GM10847 (cell line): ENCODE results near the gene PPAN.

ENCODE experiments used
- POLR2A ChIP-seq: IDR thresholded peaks from 2 replicates; pipeline ENCODE4 v1.6.1; 2011; ENCODE audit not compliant: insufficient read length; ENCODE audit errors: extremely low read depth

Gene PPAN, protein sequence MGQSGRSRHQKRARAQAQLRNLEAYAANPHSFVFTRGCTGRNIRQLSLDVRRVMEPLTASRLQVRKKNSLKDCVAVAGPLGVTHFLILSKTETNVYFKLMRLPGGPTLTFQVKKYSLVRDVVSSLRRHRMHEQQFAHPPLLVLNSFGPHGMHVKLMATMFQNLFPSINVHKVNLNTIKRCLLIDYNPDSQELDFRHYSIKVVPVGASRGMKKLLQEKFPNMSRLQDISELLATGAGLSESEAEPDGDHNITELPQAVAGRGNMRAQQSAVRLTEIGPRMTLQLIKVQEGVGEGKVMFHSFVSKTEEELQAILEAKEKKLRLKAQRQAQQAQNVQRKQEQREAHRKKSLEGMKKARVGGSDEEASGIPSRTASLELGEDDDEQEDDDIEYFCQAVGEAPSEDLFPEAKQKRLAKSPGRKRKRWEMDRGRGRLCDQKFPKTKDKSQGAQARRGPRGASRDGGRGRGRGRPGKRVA

DNA sequence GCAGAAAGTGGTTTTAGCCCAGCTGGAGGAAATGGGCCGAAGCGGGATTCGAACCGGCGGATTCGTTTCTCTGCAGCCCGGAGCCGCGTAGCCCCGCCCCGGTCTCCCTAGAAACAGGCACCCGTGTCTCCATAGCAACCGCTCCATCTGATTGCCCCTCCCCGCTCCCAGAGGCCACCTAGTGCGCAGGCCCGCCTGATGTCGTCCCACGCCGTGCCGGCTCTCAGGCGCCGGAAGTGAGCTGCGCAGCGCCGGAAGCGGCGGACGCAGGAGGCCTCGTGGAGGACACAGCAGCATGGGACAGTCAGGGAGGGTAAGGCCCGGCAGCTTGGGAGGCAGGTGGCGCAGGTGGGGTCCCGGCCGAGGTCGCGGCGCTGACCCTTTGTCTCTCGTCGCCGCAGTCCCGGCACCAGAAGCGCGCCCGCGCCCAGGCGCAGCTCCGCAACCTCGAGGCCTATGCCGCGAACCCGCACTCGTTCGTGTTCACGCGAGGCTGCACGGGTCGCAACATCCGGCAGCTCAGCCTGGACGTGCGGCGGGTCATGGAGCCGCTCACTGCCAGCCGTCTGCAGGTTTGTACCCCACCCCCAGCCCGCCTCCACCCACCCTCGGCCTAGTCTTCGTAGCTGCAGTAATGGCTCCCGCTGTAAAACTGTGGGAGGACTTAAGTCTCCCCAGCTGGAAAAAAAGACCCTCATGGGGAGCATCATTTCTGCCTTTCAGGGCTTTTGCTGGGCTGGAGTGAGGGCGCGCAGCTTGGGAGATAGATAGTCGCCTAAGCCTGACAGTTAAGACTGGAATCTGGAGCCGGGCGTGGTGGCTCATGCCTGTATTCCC is at the start of gene PPAN:
Gene PPAN, plus strand, starts transcription at position 263 of the 837 bp plus-strand sequence. Its CDS starts 33 bp downstream, at position 296.
- TF ChIP-seq POLR2A: peak; percentile 71

DNA sequence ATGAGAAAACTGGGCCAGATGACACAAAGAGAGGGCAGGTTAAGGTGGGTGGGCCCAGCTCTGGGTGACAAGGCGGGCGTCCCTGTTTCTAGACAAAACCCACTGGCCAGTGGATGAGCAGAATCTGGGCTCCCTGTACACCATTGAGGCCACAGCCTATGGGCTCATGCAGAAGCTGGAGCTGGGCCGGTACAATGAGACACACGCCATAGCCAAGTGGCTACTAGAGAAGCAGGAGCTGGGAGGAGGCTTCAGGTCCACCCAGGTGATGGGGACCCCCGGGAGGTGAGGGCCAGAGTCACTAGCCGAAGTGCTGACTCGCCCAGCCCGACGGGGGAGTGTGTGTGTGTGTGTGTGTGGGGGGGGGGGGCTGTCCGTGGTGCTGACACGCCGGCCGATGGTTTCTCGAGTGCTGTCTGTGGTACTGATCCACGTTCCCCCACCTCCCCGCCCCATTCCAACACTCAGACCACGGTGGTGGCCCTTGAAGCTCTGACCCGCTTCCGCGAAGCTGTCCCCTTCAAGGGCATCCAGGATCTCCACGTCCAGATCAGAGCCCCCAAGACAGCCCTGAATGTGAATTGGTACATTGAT is 44.3 kb upstream of the PPAN start:
- no peak for TF ChIP-seq POLR2A

DNA sequence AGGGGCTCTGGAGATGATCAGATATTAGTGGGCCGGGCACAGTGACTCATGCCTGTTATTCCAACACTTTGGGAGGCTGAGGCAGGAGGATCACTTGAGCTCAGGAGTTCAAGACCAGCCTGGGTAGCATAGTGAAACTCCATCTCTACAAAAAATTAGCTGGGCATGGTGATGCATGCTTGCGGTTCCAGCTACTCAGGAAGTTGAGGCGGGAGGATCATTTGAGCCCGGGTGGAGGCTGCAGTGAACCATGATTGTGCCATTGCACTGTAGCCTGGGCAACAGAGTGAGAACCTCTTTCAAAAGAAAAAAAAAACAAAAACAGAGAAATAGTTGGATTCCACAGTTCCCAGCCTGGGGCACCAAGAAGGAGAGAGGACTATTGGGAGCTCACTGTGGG is 38.0 kb upstream of the PPAN start:
- TF ChIP-seq POLR2A: no peak

DNA sequence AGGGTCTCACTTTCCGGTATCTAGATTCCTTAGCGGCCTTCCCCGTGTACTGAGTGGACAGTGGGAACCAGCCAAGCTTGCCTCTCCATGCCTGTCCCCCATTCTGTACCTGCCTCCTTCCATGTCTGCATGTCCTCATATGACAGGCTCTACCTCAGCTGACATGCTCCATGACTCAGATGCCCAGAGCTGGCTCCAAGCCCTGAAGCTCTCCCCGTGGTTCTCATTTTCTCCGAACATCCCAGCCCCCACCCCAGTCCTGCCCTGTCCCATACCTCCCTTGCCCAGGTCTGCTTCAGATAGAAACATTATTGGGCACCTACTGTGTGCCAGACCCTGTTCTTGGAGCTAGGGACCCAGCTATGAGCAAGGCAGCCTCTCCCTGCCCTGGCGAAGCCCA is 37.1 kb upstream of the PPAN start:
- TF ChIP-seq POLR2A: no peak

DNA sequence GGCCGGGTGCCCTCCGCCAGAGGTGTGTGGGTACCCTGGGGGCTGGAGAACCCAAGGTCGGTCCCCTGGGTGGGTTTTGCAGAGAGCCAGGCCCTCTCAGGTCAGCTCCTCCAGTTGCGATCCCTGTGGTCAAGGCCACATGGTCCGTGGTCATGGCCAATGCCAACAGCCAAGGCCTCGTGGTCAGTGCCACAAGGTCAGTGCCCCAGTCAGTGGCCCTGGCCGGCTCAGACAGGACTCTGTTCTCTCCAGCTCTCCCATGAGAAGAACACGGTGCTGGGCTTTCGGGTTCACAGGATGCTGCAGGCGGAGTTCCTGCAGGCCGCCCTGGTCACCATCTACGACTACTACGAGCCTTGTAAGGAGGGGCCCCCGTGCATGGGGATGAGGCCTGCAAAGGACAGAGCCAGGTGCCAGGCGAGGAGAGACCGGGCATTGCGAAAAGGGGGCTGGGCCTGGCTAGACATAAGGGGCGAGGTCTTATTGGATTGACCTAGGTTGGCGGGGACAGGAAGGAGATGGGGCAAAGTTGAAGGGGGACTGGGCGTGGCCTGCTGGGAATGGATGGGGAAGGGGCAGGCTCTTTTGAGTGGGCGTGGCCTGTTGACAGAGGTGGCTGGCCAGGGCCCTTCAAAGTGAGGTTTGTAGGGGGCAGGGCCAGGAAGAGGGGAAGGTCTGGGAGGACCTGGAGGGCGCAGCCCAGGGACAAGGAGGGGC is 35.3 kb upstream of the PPAN start:
- no peak for TF ChIP-seq POLR2A

DNA sequence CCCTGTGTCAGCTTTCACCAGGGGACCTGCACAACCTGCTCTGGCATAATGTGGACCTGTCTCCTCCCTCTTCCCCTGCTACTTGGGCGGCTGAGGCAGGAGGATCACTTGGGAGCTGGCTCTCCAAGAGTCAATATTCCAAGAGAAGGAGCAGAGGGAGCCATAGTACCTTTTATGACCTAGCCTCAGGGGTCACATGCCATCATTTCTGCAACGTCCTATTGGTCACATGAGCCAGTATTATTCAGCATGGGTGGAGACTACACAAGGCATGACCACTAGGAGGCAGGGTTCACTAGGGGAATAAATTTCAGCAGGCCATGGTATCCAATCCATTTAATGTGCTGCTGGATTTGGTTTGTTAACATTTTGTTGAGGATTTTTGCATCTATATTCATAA is 32.0 kb upstream of the PPAN start:
- TF ChIP-seq POLR2A: no peak

DNA sequence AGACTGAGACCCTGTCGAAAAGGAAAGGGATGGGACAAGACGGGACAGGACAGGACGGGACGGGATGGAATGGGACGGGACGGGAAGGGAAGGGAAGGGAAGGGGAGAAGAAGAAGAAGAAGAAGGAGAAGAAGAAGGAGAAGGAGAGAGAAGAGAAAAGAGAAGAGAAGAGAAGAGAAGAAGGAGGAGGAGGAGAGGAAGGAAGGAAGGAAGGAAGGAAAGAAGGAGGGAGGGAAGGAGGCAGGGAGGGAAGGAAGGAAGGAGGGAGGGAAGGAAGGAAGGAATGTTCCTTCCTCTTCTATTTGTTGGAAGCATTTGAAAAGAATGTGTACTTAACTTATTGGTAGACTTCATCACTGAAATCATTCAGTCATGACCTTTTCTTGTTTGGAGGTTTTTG is 29.6 kb upstream of the PPAN start:
- no peak for TF ChIP-seq POLR2A

DNA sequence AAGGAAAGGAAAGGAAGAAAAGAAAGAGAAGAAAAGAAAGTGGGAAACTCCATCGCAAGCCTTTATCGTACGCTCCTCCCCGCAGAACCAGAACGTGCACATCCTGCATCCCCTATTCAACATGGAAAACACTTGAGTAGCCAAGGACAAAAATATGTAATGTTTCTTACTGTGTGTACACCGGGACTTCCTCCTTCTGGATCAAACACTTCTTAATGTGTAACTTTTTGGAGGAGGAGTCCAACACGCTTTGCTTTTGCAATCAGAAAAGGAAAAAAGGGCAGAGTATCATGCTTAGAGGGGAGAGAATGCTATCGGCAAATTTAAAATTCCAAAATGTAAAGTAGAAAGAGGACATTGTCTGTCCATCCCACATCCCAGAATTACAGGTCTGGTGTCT is 27.8 kb upstream of the PPAN start:
- no peak for TF ChIP-seq POLR2A

DNA sequence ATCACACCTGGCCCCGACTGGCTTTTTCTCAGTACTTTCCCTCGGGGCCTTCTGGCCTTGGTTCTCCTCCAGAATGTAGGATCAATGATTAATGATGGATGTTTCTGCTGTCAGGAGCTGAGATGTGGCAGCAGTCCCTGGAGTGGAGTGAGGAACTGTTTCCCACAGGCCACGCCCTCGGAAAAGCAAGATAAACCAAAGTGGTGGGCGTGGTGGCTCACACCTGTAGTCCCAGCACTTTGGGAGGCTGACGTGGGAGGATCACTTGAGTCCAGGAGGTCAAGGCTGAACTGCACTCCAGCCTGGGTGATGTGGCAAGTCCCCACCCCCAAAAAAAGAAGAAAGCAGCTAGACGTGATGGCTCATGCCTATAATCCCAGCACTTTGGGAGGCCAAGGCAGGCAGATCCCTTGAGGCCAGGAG is 27.1 kb upstream of the PPAN start:
- TF ChIP-seq POLR2A: no peak

DNA sequence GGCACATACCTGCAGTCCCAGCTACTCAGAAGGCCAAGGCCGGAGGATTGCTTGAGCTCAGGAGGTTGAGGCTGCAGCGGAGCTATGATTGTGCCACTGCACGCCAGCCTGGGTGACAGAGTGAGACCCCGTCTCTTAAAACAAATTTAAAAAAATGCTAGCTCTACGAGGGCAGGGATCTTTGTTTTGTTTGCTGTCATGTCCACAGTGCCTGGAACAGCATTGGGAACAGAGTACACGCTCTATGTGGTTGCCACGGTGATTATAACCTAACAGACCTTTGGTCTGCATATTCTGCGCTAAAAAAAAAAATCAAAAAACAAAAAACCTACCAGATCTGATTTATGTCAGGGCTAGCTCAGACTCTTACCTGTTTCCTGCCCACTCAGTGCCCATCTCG is 22.3 kb upstream of the PPAN start:
- no peak for TF ChIP-seq POLR2A

DNA sequence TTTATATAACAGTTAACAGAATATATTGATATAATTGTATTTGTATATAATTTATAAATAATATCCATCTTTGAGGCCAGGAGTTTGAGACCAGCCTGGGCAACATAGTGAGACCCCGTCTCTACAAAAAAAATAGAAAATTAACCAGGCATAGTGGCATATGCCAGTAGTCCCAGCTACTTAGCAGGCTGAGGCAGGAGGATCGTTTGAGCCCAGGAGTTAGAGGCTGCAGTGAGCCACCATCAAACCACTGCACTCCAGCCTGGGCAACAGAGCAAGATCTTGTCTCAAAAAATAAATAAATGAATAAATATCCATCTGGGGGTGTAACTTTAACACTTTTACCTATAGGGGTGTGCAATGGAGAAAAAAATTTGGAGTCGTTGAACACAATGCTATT is 21.4 kb upstream of the PPAN start:
- no peak for TF ChIP-seq POLR2A

DNA sequence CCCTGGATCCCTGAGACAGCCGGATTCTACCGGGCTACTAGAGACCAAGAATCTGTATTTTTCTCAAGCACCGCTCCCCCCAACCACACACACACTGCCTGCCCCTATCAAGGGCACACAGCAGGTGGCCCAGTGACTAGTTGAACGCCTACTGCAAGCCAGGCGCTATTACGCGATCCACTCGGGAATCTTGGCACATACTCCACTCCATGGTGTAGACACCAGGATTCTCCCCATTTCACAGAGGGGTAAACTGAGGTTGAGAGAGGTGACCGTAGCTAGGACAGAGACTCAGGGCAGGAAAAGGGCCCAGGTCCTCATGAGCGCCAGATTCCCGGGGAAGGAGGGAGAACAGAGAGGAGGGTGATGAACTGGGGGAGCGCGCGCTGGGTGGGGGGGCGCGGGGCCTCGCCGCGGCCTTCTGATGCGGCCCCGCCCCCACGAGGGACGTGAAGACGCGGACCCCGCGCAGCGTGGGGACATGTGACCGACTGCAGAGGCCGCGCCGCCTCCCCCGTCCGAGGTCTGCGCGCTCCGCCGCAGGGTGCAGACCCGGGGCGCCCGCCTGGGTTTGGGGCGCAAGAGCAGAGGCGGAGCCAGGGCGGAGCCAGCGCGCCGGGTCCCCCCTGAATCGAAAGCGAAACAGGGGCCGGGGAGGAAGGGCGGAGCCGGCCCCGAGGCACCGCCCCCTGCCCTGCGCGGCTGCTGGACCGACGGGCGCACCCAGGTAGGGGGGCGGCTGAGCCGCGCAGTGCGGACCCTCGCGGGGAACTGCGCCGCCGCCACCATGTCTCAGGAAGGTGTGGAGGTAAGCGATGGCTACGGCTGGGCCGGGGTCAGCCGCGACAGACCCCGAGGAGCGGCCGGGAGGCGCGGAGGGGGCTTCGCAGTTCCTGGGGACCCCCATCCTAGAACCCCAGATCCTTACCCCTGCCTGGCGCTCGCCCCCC is 20.2 kb upstream of the PPAN start, which contains the start of gene SHFL:
Gene SHFL, plus strand, starts transcription at position 677 of the 950 bp plus-strand sequence. Its CDS starts 111 bp downstream, at position 788.
- TF ChIP-seq POLR2A: peak; percentile 71

DNA sequence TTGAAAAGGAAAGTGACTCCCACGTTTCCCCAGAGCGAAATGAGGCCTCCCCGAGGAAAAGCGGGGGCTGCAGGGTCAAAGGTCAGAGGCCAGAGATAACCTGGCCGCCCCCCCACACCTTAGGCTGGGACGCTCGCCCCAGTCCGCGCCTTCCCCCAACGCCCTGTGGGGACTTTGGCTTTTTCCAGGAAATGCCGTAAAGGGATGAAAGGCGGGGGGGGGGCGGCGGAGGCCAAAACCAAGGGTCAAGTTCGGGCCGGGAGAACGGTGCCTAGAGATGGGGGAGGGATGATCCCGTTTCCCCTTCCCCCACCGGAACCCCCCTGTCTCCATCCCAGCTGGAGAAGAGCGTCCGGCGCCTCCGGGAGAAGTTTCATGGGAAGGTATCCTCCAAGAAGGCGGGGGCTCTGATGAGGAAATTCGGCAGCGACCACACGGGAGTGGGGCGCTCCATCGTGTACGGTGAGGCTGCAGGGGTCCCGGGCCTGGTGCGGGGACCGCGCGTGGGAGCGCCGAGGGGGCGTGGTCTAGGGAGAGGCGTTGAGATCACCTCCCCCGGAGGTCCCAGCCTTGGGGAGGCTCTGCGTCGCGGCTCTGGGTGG is 19.5 kb upstream of the PPAN start:
- peak; percentile 16 for TF ChIP-seq POLR2A
